ENCODE results near the gene CROCC2.

Gene CROCC2

DNA sequence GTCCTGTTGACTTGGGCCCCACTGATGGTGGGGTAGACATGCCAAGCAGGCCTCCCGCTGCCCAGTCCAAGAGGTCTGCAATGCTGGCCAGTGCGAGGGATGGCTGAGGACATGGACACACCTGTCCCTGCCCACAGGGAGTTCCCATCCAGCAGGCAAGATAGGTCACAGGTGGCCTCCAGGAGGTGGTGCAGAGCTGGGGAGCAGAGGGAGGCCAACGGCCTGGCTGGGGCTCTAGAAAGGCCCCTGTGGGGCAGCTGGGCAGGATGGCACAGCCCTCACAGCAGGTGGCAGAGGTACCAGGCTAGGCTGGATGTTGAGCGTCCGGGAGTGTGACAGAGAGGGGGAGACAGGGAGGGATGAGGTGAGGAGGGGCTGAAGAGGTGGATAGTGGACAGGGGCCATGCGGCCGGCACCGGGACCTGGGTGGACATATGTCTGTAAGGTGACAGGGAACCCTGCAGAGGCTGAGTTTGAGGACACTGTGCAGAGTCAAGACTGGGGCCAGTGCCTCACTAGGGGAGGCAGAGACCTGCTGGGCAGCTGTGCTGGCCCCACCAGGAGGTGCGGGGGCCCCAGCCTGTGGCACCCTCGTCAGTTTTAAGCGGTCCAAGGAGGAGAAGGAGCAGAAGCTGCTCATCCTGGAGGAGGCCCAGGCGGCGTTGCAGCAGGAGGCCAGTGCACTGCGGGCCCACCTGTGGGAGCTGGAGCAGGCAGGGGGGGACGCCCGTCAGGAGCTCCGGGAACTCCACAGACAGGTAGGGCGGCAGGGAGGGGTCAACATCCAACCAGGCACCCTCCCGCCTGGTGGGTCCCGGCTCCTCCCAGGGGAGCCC lies 58.0 kb downstream of the CROCC2 start:
- Histone ChIP-seq H3K4me1 (ENCODE audit: control insufficient read depth, insufficient read depth, low read length) (peaks cover 13% of the 10 kb centered on the region), H3K9me3 (ENCODE audit: control insufficient read depth, insufficient read depth, low read depth, low read length) (no peaks in the 10 kb centered on the region), H3K27ac (ENCODE audit: low read depth, low read length) (no peak overlapping the region), H3K9ac (ENCODE audit: low read length) (no peak overlapping the region), H3K4me3 (ENCODE audit: low read depth, low read length) (no peak overlapping the region), H3K27me3 (ENCODE audit: control insufficient read depth, insufficient read depth, low read length) (no peaks in the 10 kb centered on the region), H3K36me3 (ENCODE audit: control insufficient read depth, insufficient read depth, low read length) (no peaks in the 10 kb centered on the region)

- no peak overlapping the region for H3K4me3 ChIP-seq (ENCODE audit: low read depth, low read length)
- no peaks in the 10 kb centered on the region for H3K36me3 ChIP-seq (ENCODE audit: control insufficient read depth, insufficient read depth, low read length)
- H3K4me1 ChIP-seq (ENCODE audit: control insufficient read depth, insufficient read depth, low read length), result peaks cover 13% of the 10 kb centered on the region
- H3K9me3 ChIP-seq (ENCODE audit: control insufficient read depth, insufficient read depth, low read depth, low read length), result no peaks in the 10 kb centered on the region
- no peak overlapping the region for H3K27ac ChIP-seq (ENCODE audit: low read depth, low read length)
- no peaks in the 10 kb centered on the region for H3K27me3 ChIP-seq (ENCODE audit: control insufficient read depth, insufficient read depth, low read length)
- H3K9ac ChIP-seq (ENCODE audit: low read length), result no peak overlapping the region
Observed at GRCh38 chr2:240964704-240965295, 58.7 kb downstream of the CROCC2 start.

- Histone ChIP-seq H3K4me1 (ENCODE audit: control insufficient read depth, insufficient read depth, low read length) (peaks cover 13% of the 10 kb centered on the region), H3K27ac (ENCODE audit: low read depth, low read length) (no peak overlapping the region), H3K36me3 (ENCODE audit: control insufficient read depth, insufficient read depth, low read length) (no peaks in the 10 kb centered on the region), H3K4me3 (ENCODE audit: low read depth, low read length) (no peak overlapping the region), H3K9me3 (ENCODE audit: control insufficient read depth, insufficient read depth, low read depth, low read length) (no peaks in the 10 kb centered on the region), H3K27me3 (ENCODE audit: control insufficient read depth, insufficient read depth, low read length) (no peaks in the 10 kb centered on the region), H3K9ac (ENCODE audit: low read length) (no peak overlapping the region)
Observed at GRCh38 chr2:240965296-240965904, 59.3 kb downstream of the CROCC2 start.

DNA sequence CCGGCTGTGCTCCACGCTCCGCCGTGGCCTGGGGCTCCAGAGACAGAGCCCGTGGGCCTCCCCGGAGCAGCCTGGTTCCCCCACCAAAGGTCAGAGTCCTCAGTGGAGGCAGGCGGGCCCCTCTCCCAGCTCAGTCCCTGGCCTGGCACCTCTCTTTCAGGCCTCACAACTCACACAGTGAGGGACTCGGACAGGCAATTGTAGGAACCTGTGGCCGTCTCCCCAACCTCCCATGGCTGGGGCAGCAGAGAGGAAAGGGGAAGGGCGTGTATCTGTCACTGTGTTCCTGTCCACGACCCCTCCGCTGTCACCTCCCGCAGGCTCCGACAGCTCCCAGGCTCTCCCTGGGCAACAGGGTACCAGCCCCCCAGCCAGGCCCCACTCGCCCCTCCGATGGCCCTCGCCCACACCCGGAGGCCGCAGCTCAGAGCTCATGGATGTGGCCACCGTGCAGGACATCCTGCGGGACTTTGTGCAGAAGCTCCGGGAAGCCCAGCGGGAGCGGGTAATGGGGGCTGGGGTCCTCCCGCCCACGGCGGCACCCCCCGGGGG lies 59.8 kb downstream of the CROCC2 start:
- Histone ChIP-seq H3K36me3 (ENCODE audit: control insufficient read depth, insufficient read depth, low read length) (no peaks in the 10 kb centered on the region), H3K27ac (ENCODE audit: low read depth, low read length) (no peak overlapping the region), H3K4me3 (ENCODE audit: low read depth, low read length) (no peak overlapping the region), H3K4me1 (ENCODE audit: control insufficient read depth, insufficient read depth, low read length) (peaks cover 13% of the 10 kb centered on the region), H3K9me3 (ENCODE audit: control insufficient read depth, insufficient read depth, low read depth, low read length) (no peaks in the 10 kb centered on the region), H3K9ac (ENCODE audit: low read length) (no peak overlapping the region), H3K27me3 (ENCODE audit: control insufficient read depth, insufficient read depth, low read length) (no peaks in the 10 kb centered on the region)

- H3K27me3 ChIP-seq (ENCODE audit: control insufficient read depth, insufficient read depth, low read length), result no peaks in the 10 kb centered on the region
- no peaks in the 10 kb centered on the region for H3K36me3 ChIP-seq (ENCODE audit: control insufficient read depth, insufficient read depth, low read length)
- no peaks in the 10 kb centered on the region for H3K9me3 ChIP-seq (ENCODE audit: control insufficient read depth, insufficient read depth, low read depth, low read length)
- H3K9ac ChIP-seq (ENCODE audit: low read length), result no peak overlapping the region
- peaks cover 8% of the 10 kb centered on the region; the same call in 1 of the 2 replicates for H3K4me1 ChIP-seq (ENCODE audit: control insufficient read depth, insufficient read depth, low read length)
- no peak overlapping the region for H3K27ac ChIP-seq (ENCODE audit: low read depth, low read length)
- H3K4me3 ChIP-seq (ENCODE audit: low read depth, low read length), result no peak overlapping the region
Observed at GRCh38 chr2:240966457-240966905, 60.3 kb downstream of the CROCC2 start.

DNA sequence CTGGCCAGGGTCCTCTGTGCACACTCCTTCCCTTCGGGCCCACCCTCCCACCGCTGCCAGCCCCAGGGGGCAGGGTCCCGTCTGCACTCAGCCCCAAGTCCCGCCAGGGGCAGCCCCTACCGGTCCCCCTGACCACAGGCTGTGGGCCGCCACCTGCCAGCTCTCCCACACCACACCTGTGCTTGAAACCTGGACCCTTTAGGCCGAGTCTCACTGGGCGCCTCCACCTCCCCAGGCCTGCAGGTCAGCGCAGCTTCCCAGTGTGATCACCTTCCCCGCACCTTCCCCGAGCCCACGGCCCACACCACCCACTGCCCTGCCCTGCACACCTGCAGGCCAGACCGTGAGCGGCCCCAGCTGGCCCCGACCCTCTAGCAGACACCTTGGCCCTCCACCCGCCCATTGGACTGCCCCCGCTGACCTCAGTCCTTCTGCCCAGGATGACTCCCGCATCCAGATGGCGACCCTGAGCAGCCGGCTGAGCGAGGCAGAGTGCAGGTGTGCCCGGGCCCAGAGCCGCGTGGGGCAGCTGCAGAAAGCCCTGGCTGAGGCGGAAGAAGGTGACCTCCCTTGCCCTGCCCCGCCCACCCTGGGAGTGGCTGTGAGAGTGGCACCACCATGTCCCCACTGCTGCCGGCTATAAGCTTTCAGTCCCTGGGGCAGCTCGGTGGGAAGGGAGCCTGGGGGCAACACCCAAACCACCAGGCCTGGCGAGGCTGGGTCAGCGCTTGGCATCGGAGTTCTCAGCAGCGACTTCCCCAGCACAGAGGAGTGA lies 61.0 kb downstream of the CROCC2 start:
- Histone ChIP-seq H3K27me3 (ENCODE audit: control insufficient read depth, insufficient read depth, low read length) (no peaks in the 10 kb centered on the region), H3K27ac (ENCODE audit: low read depth, low read length) (no peak overlapping the region), H3K4me1 (ENCODE audit: control insufficient read depth, insufficient read depth, low read length) (peaks cover 7% of the 10 kb centered on the region; the same call in 1 of the 2 replicates), H3K9me3 (ENCODE audit: control insufficient read depth, insufficient read depth, low read depth, low read length) (no peaks in the 10 kb centered on the region), H3K4me3 (ENCODE audit: low read depth, low read length) (no peak overlapping the region), H3K9ac (ENCODE audit: low read length) (no peak overlapping the region), H3K36me3 (ENCODE audit: control insufficient read depth, insufficient read depth, low read length) (no peaks in the 10 kb centered on the region)

- Histone ChIP-seq H3K36me3 (ENCODE audit: control insufficient read depth, insufficient read depth, low read length) (no peaks in the 10 kb centered on the region), H3K27ac (ENCODE audit: low read depth, low read length) (no peak overlapping the region), H3K9me3 (ENCODE audit: control insufficient read depth, insufficient read depth, low read depth, low read length) (no peaks in the 10 kb centered on the region), H3K9ac (ENCODE audit: low read length) (no peak overlapping the region), H3K27me3 (ENCODE audit: control insufficient read depth, insufficient read depth, low read length) (no peaks in the 10 kb centered on the region; the same call in 1 of the 2 replicates), H3K4me3 (ENCODE audit: low read depth, low read length) (no peak overlapping the region), H3K4me1 (ENCODE audit: control insufficient read depth, insufficient read depth, low read length) (peaks cover under 1% of the 10 kb centered on the region; the same call in 1 of the 2 replicates)
Observed at GRCh38 chr2:240967681-240968621, 61.8 kb downstream of the CROCC2 start.

- Histone ChIP-seq H3K27ac (ENCODE audit: low read depth, low read length) (no peak overlapping the region), H3K4me1 (ENCODE audit: control insufficient read depth, insufficient read depth, low read length) (no peaks in the 10 kb centered on the region), H3K27me3 (ENCODE audit: control insufficient read depth, insufficient read depth, low read length) (no peaks in the 10 kb centered on the region; the same call in 1 of the 2 replicates), H3K9ac (ENCODE audit: low read length) (no peak overlapping the region), H3K36me3 (ENCODE audit: control insufficient read depth, insufficient read depth, low read length) (no peaks in the 10 kb centered on the region), H3K4me3 (ENCODE audit: low read depth, low read length) (no peak overlapping the region), H3K9me3 (ENCODE audit: control insufficient read depth, insufficient read depth, low read depth, low read length) (no peaks in the 10 kb centered on the region)
Observed at GRCh38 chr2:240968731-240969624, 62.8 kb downstream of the CROCC2 start.

GRCh38 chr2:240970104-240970503 lies 64.0 kb downstream of the CROCC2 start:
- no peaks in the 10 kb centered on the region for H3K9me3 ChIP-seq (ENCODE audit: control insufficient read depth, insufficient read depth, low read depth, low read length)
- H3K4me1 ChIP-seq (ENCODE audit: control insufficient read depth, insufficient read depth, low read length), result no peaks in the 10 kb centered on the region
- no peak overlapping the region for H3K4me3 ChIP-seq (ENCODE audit: low read depth, low read length)
- H3K27me3 ChIP-seq (ENCODE audit: control insufficient read depth, insufficient read depth, low read length), result no peaks in the 10 kb centered on the region; the same call in 1 of the 2 replicates
- H3K36me3 ChIP-seq (ENCODE audit: control insufficient read depth, insufficient read depth, low read length), result no peaks in the 10 kb centered on the region
- H3K9ac ChIP-seq (ENCODE audit: low read length), result no peak overlapping the region
- no peak overlapping the region for H3K27ac ChIP-seq (ENCODE audit: low read depth, low read length)
